Measurements from ENCODE around the gene CPTP. TPM values are rescaled to one million over a fixed set of nuclear protein-coding genes. Genes with fewer than 3 reads are reported as not detected.

The CPTP gene
- total RNA-seq, 4 donors from 2014 or later: 15.4 to 44.9 (median 31.5) TPM

GRCh38 chr1:1295154-1295923 is 29.3 kb upstream of the CPTP start:
- TF ChIP-seq EP300 (IDR thresholded peaks at IDR 0.05): no peak
- no peak for TF ChIP-seq POLR2AphosphoS5 (IDR thresholded peaks at IDR 0.05)
- no peak for TF ChIP-seq POLR2A (IDR thresholded peaks at IDR 0.05; ENCODE audit: low read depth)
- TF ChIP-seq CTCF (IDR thresholded peaks at IDR 0.05): no peak
- Histone ChIP-seq H3K4me3 (no peak overlapping the region), H3K27ac (replicated peaks in 1 of 4) (no peak overlapping the region), H3K36me3 (peaks cover 4 to 70% (median 54%) of the 10 kb centered on the region in 4 donors), H3K27me3 (no peaks in the 10 kb centered on the region), H3K9me3 (no peaks in the 10 kb centered on the region), H3K4me1 (peaks cover 0 to 27% (median 14%) of the 10 kb centered on the region in 4 donors)
- WGBS: 95% methylated on average over 33 of the region's 35 CpGs
- intact Hi-C loops (cut with DNase I): no loop called here
- DNase-seq (ENCODE audit: extremely low spot score): no peak

GRCh38 chr1:1296070-1297061 is 28.2 kb upstream of the CPTP start:
- TF ChIP-seq POLR2AphosphoS5 (IDR thresholded peaks at IDR 0.05) (no peak), CTCF (IDR thresholded peaks at IDR 0.05) (no peak), POLR2A (IDR thresholded peaks at IDR 0.05; ENCODE audit: low read depth) (no peak), EP300 (IDR thresholded peaks at IDR 0.05) (no peak)
- DNase-seq (ENCODE audit: extremely low spot score): no peak
- Histone ChIP-seq H3K4me3 (no peak overlapping the region), H3K36me3 (peaks cover 4 to 70% (median 56%) of the 10 kb centered on the region in 4 donors), H3K4me1 (peaks cover 0 to 17% (median 8%) of the 10 kb centered on the region in 4 donors), H3K27ac (replicated peaks in 1 of 4) (no peak overlapping the region), H3K27me3 (no peaks in the 10 kb centered on the region), H3K9me3 (no peaks in the 10 kb centered on the region)
- intact Hi-C loops (cut with DNase I): no loop called here
- 91% methylated on average over 35 of the region's 62 CpGs for WGBS

- no peaks in the 10 kb centered on the region for H3K9me3 ChIP-seq
- H3K27me3 ChIP-seq: no peaks in the 10 kb centered on the region
- intact Hi-C loops (cut with DNase I): no loop called here
- no peak for DNase-seq (ENCODE audit: extremely low spot score)
- no peak overlapping the region for H3K4me3 ChIP-seq
- H3K27ac ChIP-seq (replicated peaks in 1 of 4): no peak overlapping the region
- TF ChIP-seq POLR2AphosphoS5 (IDR thresholded peaks at IDR 0.05) (no peak), EP300 (IDR thresholded peaks at IDR 0.05) (no peak), POLR2A (IDR thresholded peaks at IDR 0.05; ENCODE audit: low read depth) (no peak), CTCF (IDR thresholded peaks at IDR 0.05) (no peak)
- H3K36me3 ChIP-seq: peaks cover 4 to 72% (median 57%) of the 10 kb centered on the region in 4 donors
- H3K4me1 ChIP-seq: peaks cover 0 to 11% (median under 1%) of the 10 kb centered on the region in 4 donors
- WGBS: 80% methylated on average over 1 of the region's 31 CpGs
Measured at GRCh38 chr1:1297802-1298424, 26.7 kb upstream of the CPTP start.

GRCh38 chr1:1298861-1299685 is 25.5 kb upstream of the CPTP start:
- no peak overlapping the region for H3K4me3 ChIP-seq
- no peaks in the 10 kb centered on the region for H3K27me3 ChIP-seq
- no peaks in the 10 kb centered on the region for H3K9me3 ChIP-seq
- no peak for TF ChIP-seq POLR2A (IDR thresholded peaks at IDR 0.05; ENCODE audit: low read depth)
- no peak for TF ChIP-seq CTCF (IDR thresholded peaks at IDR 0.05)
- no peak for TF ChIP-seq EP300 (IDR thresholded peaks at IDR 0.05)
- TF ChIP-seq POLR2AphosphoS5 (IDR thresholded peaks at IDR 0.05): no peak
- H3K27ac ChIP-seq (replicated peaks in 1 of 4): no peak overlapping the region
- no peak for DNase-seq (ENCODE audit: extremely low spot score)
- H3K4me1 ChIP-seq: peaks cover 5 to 22% (median 11%) of the 10 kb centered on the region in 4 donors
- H3K36me3 ChIP-seq: peaks cover 4 to 60% (median 49%) of the 10 kb centered on the region in 4 donors
- 95% methylated on average over 3 of the region's 30 CpGs for WGBS
- intact Hi-C loops (cut with DNase I): no loop called here

Measured in esophagus muscularis mucosa (tissue), 4 donors.